ENCODE measurements around the gene LMO4.

DNA sequence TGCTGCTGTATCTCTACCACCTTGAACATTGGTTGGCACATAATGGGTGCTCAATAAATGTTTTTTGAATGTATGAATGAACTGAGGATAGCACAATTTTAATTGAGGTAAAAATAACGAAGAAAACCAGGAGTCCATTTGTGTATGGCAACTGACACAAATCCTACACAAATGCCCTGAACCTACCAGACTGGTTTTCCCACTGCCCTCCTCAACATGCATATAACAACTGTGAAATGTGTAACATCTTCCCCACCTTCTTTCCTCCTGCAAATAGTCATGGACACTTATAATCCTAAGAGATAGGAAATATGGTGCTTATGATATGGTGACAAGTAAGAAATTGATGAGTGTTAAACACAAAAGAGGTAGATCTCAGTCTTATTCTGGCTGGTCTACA is 9.9 kb upstream of the LMO4 start:
- TF ChIP-seq, protein P1, sequence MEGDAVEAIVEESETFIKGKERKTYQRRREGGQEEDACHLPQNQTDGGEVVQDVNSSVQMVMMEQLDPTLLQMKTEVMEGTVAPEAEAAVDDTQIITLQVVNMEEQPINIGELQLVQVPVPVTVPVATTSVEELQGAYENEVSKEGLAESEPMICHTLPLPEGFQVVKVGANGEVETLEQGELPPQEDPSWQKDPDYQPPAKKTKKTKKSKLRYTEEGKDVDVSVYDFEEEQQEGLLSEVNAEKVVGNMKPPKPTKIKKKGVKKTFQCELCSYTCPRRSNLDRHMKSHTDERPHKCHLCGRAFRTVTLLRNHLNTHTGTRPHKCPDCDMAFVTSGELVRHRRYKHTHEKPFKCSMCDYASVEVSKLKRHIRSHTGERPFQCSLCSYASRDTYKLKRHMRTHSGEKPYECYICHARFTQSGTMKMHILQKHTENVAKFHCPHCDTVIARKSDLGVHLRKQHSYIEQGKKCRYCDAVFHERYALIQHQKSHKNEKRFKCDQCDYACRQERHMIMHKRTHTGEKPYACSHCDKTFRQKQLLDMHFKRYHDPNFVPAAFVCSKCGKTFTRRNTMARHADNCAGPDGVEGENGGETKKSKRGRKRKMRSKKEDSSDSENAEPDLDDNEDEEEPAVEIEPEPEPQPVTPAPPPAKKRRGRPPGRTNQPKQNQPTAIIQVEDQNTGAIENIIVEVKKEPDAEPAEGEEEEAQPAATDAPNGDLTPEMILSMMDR (IDR thresholded peaks at IDR 0.05; ENCODE audit: low read length): no peak
- no peak for TF ChIP-seq EZH2 (IDR thresholded peaks at IDR 0.05; ENCODE audit: borderline replicate concordance, low read length)
